Esophagus squamous epithelium (tissue), 5 donors: ENCODE results near the gene MAP6D1. TPM values are rescaled to one million over a fixed set of nuclear protein-coding genes. Genes with fewer than 3 reads are reported as not detected.

Source experiments
- DNase-seq: peaks from one replicate; lab custom pipeline; 2025; lab: John Stamatoyannopoulos, UW
- H3K27ac ChIP-seq, 4 donors: fragments of 200-600 bp; sonication (generic); one replicate each; pipeline ENCODE4 v1.5.1; 2016 to 2019; ENCODE audit warnings: mild to moderate bottlenecking in 1 of 4
- H3K27me3 ChIP-seq, 4 donors: fragments of 200-600 bp; sonication (generic); 1 replicate in 3 of 4; 2 replicates in 1 of 4; pipeline versions ENCODE4 v1.5.1 to v1.6.0; 2017 to 2021; ENCODE audit warnings: antibody characterized with exemption in 1 of 4
- H3K36me3 ChIP-seq, 3 donors: fragments of 200-600 bp; sonication (generic); one replicate each; pipeline ENCODE4 v1.5.1; 2016 to 2019
- H3K4me1 ChIP-seq, 3 donors: fragments of 200-600 bp; sonication (generic); one replicate each; pipeline ENCODE4 v1.5.1; 2017 to 2019
- H3K4me3 ChIP-seq, 4 donors: fragments of 200-600 bp; sonication (generic); 1 replicate in 3 of 4; 2 replicates in 1 of 4; pipeline ENCODE4 v1.5.1; 2016 to 2019; ENCODE audit warnings: mild to moderate bottlenecking in 2 of 4, moderate library complexity in 1 of 4
- H3K9me3 ChIP-seq, 3 donors: fragments of 200-600 bp; sonication (generic); one replicate each; pipeline ENCODE4 v1.5.1; 2016 to 2019
- POLR2A ChIP-seq, 4 donors: fragments of 450-650 bp; IDR thresholded peaks; one replicate each; pipeline ENCODE4 v1.6.1; 2017; ENCODE audit warnings: antibody characterized with exemption in 4 of 4, mild to moderate bottlenecking in 4 of 4, moderate library complexity in 3 of 4
- WGBS, 2 donors: methylation state at CpG; one replicate each; pipeline ENCODE4 v1.1.5; 2018; 5-methylcytosine and 5-hydroxymethylcytosine counted together
- intact Hi-C: fragments of 100-400 bp; cut with DNase I; formaldehyde crosslinking; loops from one replicate; pipeline ENCODE4 v1.15.0; 2022
- total RNA-seq, 4 donors: library from RNA; depleted of rRNA; stranded (reverse); fragments of >200 nt; gene quantifications; one replicate each; pipeline ENCODE4 v1.1.0, GENCODE V29; 2016
- TF ChIP-seq, protein P1 (sequence below), 6 experiments: fragments of 450-650 bp in 4 of 6; fragments of 200-600 bp in 2 of 6; sonication (generic) in 2 of 6; IDR thresholded peaks; one replicate each; pipeline ENCODE4 v1.5.1; 2016 to 2019; ENCODE audit warnings: antibody characterized with exemption in 6 of 6, mild to moderate bottlenecking in 4 of 6, moderate library complexity in 4 of 6
- donor health status: DM: yes; HTN: yes; CAD: no.

The MAP6D1 gene
- total RNA-seq, 4 donors from 2014 or later, result 2.0 to 5.1 (median 2.7) TPM; not detected in 1

DNA sequence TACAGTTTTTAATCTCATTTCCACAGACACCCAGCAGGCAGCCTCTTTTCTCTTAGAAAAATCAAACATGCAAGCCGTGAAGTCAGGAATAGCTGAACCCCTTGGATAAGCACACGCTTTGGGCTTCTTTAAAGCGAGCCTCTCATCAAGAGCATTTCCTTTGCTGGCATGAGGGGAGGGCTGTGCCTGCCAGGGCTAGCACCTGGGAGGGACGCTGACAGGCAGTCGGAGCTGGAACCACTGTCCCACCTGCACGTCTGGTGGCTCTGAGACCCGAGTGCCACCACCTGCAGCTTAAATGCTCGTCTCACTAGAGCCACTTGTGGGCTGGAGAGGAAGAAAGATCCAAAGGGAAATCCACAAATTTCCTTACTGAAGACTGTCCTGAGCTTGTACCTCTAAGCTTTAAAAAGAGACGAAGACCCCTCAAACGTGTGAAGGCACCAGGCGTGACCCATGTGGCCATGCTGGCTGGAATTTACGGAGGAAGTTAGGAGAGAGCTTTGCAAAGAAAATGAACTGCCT is 9.4 kb downstream of the MAP6D1 start:
- no peak overlapping the region for H3K4me3 ChIP-seq
- DNase-seq, result no peak
- H3K4me1 ChIP-seq, result peaks cover 0 to 18% (median 3%) of the 10 kb centered on the region in 3 donors
- intact Hi-C loops, result no loop called here
- H3K27ac ChIP-seq, result no peak overlapping the region
- 85 to 90% methylated on average over 3 to 8 of the region's 12 CpGs for WGBS, 2 donors
- no peaks in the 10 kb centered on the region for H3K9me3 ChIP-seq
- no peaks in the 10 kb centered on the region for H3K27me3 ChIP-seq
- TF ChIP-seq POLR2A (IDR thresholded peaks at IDR 0.05), result no peak
- TF ChIP-seq, protein P1, sequence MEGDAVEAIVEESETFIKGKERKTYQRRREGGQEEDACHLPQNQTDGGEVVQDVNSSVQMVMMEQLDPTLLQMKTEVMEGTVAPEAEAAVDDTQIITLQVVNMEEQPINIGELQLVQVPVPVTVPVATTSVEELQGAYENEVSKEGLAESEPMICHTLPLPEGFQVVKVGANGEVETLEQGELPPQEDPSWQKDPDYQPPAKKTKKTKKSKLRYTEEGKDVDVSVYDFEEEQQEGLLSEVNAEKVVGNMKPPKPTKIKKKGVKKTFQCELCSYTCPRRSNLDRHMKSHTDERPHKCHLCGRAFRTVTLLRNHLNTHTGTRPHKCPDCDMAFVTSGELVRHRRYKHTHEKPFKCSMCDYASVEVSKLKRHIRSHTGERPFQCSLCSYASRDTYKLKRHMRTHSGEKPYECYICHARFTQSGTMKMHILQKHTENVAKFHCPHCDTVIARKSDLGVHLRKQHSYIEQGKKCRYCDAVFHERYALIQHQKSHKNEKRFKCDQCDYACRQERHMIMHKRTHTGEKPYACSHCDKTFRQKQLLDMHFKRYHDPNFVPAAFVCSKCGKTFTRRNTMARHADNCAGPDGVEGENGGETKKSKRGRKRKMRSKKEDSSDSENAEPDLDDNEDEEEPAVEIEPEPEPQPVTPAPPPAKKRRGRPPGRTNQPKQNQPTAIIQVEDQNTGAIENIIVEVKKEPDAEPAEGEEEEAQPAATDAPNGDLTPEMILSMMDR (IDR thresholded peaks at IDR 0.05), result no peak
- peaks cover 0 to 24% (median 6%) of the 10 kb centered on the region in 3 donors for H3K36me3 ChIP-seq

DNA sequence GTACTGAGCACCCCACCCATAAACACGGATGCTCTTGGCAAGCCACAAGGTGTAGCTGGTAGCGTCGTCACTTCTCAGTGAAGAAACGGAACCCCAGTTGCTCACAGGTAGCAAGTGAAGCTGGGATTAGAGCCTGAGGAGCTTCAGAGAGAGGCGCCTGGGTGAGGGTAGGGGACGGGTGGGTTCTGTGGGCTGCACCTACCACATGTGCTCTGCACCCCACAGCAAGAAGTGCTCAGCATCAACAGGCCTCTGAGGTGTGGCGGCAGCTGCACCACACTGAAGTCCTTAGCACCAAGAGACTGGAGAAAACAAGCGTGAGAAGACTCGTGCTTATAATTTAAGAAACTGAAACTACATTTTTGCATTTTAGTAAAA is 9.8 kb downstream of the MAP6D1 start:
- DNase-seq, result no peak
- intact Hi-C loops, result no loop called here
- Histone ChIP-seq H3K36me3 (peaks cover 2 to 29% (median 10%) of the 10 kb centered on the region in 3 donors), H3K27me3 (no peaks in the 10 kb centered on the region), H3K4me3 (no peak overlapping the region), H3K4me1 (peaks cover 0 to 18% (median 3%) of the 10 kb centered on the region in 3 donors), H3K9me3 (no peaks in the 10 kb centered on the region), H3K27ac (no peak overlapping the region)
- no peak for TF ChIP-seq POLR2A (IDR thresholded peaks at IDR 0.05)
- TF ChIP-seq, protein P1 (IDR thresholded peaks at IDR 0.05), result no peak
- 75 to 84% methylated on average over 9 of the region's 9 CpGs for WGBS, 2 donors

DNA sequence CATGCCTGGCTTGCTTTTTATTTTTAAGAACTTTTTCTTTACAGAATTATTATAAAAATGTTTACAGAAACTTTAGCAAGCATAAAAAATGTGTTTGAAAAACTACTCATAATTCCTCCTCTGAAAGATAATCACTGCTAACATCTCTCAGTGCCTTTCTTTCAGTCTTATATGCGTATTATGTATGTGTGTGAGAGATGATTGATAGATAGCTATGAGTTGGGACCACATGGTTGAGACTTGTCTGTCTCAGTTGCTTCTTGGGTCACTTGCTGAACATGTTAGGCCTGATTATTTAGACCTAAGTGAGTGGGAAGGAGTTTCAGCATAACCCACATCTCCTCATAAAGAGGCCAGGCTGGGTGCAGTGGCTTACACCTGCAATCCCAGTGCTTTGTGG is 11.1 kb downstream of the MAP6D1 start:
- Histone ChIP-seq H3K36me3 (peaks cover 11 to 42% (median 11%) of the 10 kb centered on the region in 3 donors), H3K4me1 (peaks cover 0 to 18% (median 3%) of the 10 kb centered on the region in 3 donors), H3K27me3 (no peaks in the 10 kb centered on the region), H3K9me3 (no peaks in the 10 kb centered on the region), H3K4me3 (no peak overlapping the region), H3K27ac (no peak overlapping the region)
- DNase-seq, result no peak
- TF ChIP-seq, protein P1 (IDR thresholded peaks at IDR 0.05), result no peak
- no peak for TF ChIP-seq POLR2A (IDR thresholded peaks at IDR 0.05)
- intact Hi-C loops, result no loop called here
- WGBS, 2 donors, result 94 to 100% methylated on average over 1 of the region's 1 CpG

DNA sequence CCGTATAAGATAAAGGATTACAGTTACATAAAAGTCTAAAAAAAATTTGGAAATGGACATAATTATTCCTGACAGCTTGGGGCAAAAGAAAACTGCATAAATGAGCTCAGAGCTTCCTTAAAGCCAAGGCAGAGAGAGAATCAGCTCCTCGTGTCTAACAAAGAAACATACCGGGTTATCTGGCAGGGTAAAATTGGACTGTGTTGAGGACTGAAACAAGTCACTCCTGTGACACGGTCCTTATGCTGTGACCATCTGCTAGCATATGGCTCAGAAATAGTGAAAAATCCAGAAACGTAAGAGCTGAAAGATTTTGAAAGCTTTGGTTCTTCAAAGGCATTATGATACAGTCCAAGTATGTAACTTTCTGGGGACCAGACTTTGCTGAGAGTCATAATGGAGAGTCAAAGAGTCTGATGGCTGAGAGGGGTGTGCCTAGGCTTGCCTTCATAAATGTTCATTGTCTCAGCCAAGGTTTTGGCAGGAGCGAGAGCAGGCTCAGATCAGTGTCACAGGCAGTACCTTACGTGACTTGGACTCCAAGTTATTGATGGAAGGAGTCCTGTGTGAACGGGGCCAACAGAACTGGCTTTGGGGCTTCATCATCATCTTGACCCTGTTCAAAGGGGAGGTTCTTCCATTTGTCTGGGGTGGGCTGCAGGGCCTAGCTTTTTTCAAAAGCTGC is 12.5 kb downstream of the MAP6D1 start:
- Histone ChIP-seq H3K9me3 (no peaks in the 10 kb centered on the region), H3K4me1 (peaks cover 0 to 18% (median 3%) of the 10 kb centered on the region in 3 donors), H3K27ac (peak overlapping the region in 2 of 4 donors; percentile 32 to 47), H3K36me3 (peaks cover 14 to 51% (median 15%) of the 10 kb centered on the region in 3 donors), H3K27me3 (no peaks in the 10 kb centered on the region), H3K4me3 (no peak overlapping the region)
- no peak for DNase-seq
- intact Hi-C loops, result no loop called here
- WGBS, 2 donors, result 39 to 49% methylated on average over 7 to 8 of the region's 8 CpGs
- TF ChIP-seq POLR2A (IDR thresholded peaks at IDR 0.05), result no peak
- TF ChIP-seq, protein P1 (IDR thresholded peaks at IDR 0.05), result no peak

DNA sequence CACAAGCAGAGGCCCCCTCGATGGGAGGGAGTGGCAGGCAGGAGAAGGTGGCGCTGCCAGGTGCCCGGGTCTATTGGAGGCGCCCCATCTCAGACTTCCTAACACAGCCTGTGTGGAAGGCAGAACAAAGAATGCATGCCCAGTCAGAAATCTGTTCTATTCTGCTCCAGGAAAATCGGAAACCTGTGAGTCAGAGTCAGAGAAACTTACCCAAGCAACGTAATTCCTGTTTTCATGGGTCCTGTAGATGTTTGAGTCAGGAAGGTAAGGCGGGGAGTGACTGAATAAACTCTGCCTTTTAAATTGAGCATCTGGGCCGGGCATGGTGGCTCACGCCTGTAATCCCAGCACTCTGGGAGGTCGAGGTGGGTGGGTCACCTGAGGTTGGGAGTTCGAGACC is 13.7 kb downstream of the MAP6D1 start:
- intact Hi-C loops, result no loop called here
- Histone ChIP-seq H3K27ac (no peak overlapping the region), H3K9me3 (no peaks in the 10 kb centered on the region), H3K27me3 (no peaks in the 10 kb centered on the region), H3K4me1 (peaks cover 0 to 18% (median 3%) of the 10 kb centered on the region in 3 donors), H3K4me3 (no peak overlapping the region), H3K36me3 (peaks cover 25 to 64% (median 27%) of the 10 kb centered on the region in 3 donors)
- 55 to 73% methylated on average over 10 to 11 of the region's 11 CpGs for WGBS, 2 donors
- no peak for DNase-seq
- TF ChIP-seq, protein P1 (IDR thresholded peaks at IDR 0.05), result no peak
- no peak for TF ChIP-seq POLR2A (IDR thresholded peaks at IDR 0.05)
